ENCODE data around the gene NLRC5.
"Not testable (repeated sequence)": the region's sequence is repeated elsewhere in the genome, so short reads cannot be mapped to it uniquely, and the experiment has no call there.

Gene NLRC5

GRCh38 chr16:57000271-57001025 lies 11.1 kb downstream of the NLRC5 start:
- DNase-seq (ENCODE audit: low read depth): no peak

DNA sequence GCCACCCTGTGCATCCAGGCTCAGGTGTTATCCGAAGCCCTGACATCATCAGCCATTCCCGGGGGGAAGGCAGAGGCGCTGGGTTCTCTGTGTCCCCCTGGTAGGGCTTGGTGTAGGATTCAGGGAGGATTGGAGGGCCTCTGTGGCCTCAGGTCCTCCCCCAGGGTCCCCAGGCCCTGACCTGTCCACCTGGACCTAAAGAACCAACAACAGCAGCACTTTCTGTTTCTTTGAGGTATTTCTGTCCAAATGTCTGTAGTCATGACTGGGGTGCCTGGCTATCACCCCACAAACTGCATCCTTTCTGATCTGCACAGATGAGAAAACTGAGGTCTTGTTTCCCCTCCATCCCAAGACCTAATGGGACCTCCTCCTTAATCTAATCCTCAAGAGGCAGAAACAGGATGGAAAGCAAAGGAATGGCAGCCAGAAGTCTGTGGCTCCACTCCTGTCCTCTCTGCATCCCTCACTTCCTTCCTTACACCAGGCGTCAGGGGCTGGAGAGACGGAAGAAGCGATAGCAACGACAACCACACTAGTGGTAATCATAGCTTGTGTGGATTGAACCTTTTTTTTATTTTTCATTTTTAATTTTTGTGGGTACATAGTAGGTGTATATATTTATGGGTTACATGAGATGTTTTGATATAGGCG lies 11.8 kb downstream of the NLRC5 start:
- no peak for DNase-seq (ENCODE audit: low read depth)

DNA sequence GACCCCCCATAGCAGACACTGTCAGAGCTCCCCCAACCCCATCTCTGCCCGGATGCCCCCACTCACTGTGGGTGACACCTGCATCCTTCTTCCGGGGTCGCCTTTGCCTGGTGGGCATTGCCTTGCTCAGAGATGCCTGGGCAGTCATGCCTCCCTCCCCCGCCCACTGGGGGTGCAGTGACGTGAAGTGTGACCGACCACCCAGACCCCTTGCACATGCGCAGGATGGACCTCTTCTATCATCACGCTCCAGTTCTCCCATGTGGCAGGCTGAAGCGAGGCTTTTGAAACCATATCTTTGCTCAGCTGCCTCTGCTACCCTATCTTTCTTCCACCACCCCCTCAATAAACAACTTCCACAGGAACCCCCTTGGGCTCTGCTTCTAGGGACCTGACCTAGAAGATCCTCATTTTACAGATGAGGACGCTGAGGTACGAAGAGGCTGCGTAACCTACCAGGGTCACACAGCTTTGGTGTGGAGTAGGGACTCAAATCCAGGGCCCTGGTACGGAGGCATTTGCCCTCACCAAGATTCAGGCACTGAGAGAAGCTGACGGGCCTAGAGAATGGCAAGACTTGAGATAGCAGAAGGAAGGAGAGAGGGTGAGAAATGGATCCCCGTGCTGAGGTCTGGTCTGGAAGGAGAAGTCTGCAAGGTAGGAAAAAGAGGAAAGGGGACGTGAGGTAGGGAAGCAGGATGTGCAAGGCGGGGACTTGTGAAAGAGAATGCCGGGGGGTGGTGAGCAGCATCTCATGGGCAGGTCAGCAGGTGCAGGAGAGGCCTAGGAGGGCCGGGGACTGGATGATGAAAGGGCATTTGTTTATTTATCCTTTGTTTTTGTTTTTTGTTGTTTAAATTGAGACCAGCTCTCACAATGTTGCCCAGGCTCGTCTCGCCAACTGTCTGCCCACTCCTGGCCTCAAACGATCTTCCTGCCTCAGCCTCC lies 14.4 kb downstream of the NLRC5 start:
- no peak for DNase-seq (ENCODE audit: low read depth)

- DNase-seq (ENCODE audit: low read depth): no peak
These were observed 15.3 kb downstream of the NLRC5 start for GRCh38 chr16:57004387-57005250.

- DNase-seq (ENCODE audit: low read depth): not testable (repeated sequence)
These were observed 16.2 kb downstream of the NLRC5 start for GRCh38 chr16:57005597-57005996.

- no peak for DNase-seq (ENCODE audit: low read depth)
These were observed 17.7 kb downstream of the NLRC5 start for GRCh38 chr16:57007050-57007449.

GRCh38 chr16:57007530-57007929 lies 18.2 kb downstream of the NLRC5 start:
- no peak for DNase-seq (ENCODE audit: low read depth)

DNA sequence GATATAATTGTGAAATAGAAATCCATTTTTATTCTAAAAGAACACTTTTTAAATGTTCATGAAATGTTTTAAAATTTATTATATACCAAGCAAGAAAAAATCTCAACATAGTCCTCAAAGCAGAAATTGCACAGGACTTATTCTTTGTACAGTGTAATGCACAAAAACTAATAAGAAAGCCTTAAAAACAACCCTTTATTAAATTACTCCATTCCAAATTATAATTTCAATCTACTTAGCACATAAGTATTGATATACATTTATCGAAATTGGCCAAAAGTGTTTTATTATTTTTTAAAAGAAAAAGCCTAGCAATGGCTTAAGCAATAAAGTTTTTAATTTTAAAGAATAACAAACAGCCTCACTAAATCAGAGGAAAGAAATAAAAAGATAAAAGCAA lies 19.1 kb downstream of the NLRC5 start:
- no peak for DNase-seq (ENCODE audit: low read depth)

GRCh38 chr16:57009643-57010170 lies 20.4 kb downstream of the NLRC5 start:
- DNase-seq (ENCODE audit: low read depth): no peak

- no peak for DNase-seq (ENCODE audit: low read depth)
These were observed 23.0 kb downstream of the NLRC5 start for GRCh38 chr16:57012353-57012752.

- DNase-seq (ENCODE audit: low read depth): no peak
These were observed 23.9 kb downstream of the NLRC5 start for GRCh38 chr16:57013229-57013628.

GRCh38 chr16:57013902-57014301 lies 24.5 kb downstream of the NLRC5 start:
- DNase-seq (ENCODE audit: low read depth): no peak

GRCh38 chr16:57016301-57016700 lies 26.9 kb downstream of the NLRC5 start:
- DNase-seq (ENCODE audit: low read depth): no peak

GRCh38 chr16:57016831-57017230 lies 27.5 kb downstream of the NLRC5 start:
- DNase-seq (ENCODE audit: low read depth): no peak

GRCh38 chr16:57017251-57017650 lies 27.9 kb downstream of the NLRC5 start:
- no peak for DNase-seq (ENCODE audit: low read depth)

DNA sequence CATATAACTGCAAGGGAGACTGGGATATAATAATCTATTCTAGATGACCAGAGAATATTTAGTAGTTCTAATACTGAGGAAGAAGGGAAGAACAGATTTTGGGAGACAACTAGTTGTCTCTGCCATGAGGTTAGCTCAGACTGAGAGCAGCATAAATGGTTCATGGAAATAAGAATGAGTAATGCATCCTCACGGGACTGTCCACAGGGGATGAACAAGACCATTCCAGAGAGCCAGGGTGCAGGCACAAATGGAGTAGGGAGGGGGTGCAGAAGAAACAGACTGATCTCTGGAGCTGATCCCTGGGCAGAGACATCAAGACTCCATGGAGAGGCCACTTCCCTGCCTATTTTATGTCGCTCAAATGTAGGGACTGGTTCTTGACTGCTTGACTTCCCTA lies 30.4 kb downstream of the NLRC5 start:
- DNase-seq (ENCODE audit: low read depth): no peak

DNA sequence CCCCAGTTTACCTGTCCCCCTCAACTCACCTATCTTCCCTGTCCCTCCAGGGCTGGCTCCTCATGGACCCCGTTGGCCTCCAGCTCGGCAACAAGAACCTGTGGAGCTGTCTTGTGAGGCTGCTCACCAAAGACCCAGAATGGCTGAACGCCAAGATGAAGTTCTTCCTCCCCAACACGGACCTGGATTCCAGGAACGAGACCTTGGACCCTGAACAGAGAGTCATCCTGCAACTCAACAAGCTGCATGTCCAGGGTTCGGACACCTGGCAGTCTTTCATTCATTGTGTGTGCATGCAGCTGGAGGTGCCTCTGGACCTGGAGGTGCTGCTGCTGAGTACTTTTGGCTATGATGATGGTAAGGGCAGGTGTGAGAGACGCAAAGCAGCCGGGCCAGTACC lies 31.3 kb downstream of the NLRC5 start:
- no peak for DNase-seq (ENCODE audit: low read depth)

DNA sequence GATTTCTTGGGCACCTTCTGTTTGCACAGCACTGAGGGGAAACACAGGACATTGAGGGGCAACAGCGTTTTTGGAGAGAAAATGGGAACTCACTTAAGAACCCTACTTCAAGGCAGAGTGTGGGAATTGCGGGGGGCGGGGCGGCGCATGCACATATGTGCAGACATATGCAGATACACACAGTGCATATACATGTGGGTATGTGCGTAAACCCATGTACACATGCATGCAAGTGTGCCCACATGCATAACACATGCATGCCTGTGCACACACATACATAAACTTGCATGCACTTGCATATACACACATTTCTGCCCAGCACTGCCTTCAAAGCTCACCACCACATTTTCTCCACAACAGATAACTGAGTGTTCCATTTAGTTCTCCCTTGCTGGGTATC lies 32.4 kb downstream of the NLRC5 start:
- DNase-seq (ENCODE audit: low read depth): no peak

DNA sequence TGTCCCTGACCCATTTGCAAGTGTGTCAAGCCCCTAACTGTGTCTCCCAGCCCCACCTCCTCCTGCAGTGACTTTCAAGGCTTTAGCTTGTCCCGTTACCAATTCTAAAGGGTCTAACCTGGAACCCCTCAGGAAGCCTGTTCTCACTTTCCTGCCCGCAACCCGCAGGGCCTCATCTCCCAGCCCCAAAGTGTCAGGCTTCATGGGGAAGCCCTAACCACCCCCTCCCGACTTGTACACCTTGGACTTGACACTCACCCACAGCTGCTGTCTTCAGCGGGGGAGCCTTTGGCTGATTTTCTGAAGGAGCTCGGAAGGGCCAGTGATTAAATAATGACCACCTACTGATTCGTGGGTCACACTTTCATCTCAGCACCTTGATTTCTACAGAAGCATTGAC lies 33.1 kb downstream of the NLRC5 start:
- no peak for DNase-seq (ENCODE audit: low read depth)

- no peak for DNase-seq (ENCODE audit: low read depth)
These were observed 34.3 kb downstream of the NLRC5 start for GRCh38 chr16:57023541-57024249.
